Stimulated activated CD8-positive, alpha-beta memory T cell treated with anti-CD3 and anti-CD28 coated beads, Interleukin-12 subunit alpha, Interleukin-12 subunit beta, amount 100 ng/mL, for 24 hours (primary cell): ENCODE results near the gene ENDOG.
A peak's percentile ranks its signal among the peaks of the same experiment; 100 is the strongest.
"Not testable (repeated sequence)": the region's sequence is repeated elsewhere in the genome, so short reads cannot be mapped to it uniquely, and the experiment has no call there.

Experiments
- DNase-seq: peaks from one replicate; pipeline ENCODE4 v3.0.0-alpha.2; 2020; ENCODE audit errors: extremely low read depth

Gene ENDOG

GRCh38 chr9:128818099-128818838, at the start of gene ENDOG:
TSS of gene ENDOG (plus strand) at chr9:128818500. CDS start at chr9:128818685, 185 bp downstream.
- peak; percentile 93 for DNase-seq

- no peak for DNase-seq
These were observed 49.7 kb upstream of the ENDOG start for GRCh38 chr9:128768606-128769005.

- no peak for DNase-seq
These were observed 47.8 kb upstream of the ENDOG start for GRCh38 chr9:128770286-128771030.

GRCh38 chr9:128771094-128771721, 47.1 kb upstream of the ENDOG start:
- DNase-seq, result no peak

GRCh38 chr9:128771745-128772519, 46.4 kb upstream of the ENDOG start, which contains the start of gene ZER1:
TSS of gene ZER1 (minus strand) at chr9:128771927. CDS start at chr9:128755565, 16,362 bp downstream.
- DNase-seq, result peak; percentile 87

GRCh38 chr9:128773049-128773448, 45.3 kb upstream of the ENDOG start:
- no peak for DNase-seq

GRCh38 chr9:128774804-128775203, 43.5 kb upstream of the ENDOG start:
- no peak for DNase-seq

GRCh38 chr9:128780093-128780492, 38.2 kb upstream of the ENDOG start:
- DNase-seq, result not testable (repeated sequence)

- DNase-seq, result no peak
These were observed 36.9 kb upstream of the ENDOG start for GRCh38 chr9:128781187-128782070.

- DNase-seq, result no peak
These were observed 35.6 kb upstream of the ENDOG start for GRCh38 chr9:128782669-128783068.

GRCh38 chr9:128785427-128785826, 32.9 kb upstream of the ENDOG start:
- no peak for DNase-seq

- peak; percentile 79 for DNase-seq
These were observed 31.4 kb upstream of the ENDOG start, which contains the start of gene TBC1D13 for GRCh38 chr9:128786681-128787601. TSS of gene TBC1D13 (plus strand) at chr9:128787253. CDS start at chr9:128787354, 101 bp downstream.

GRCh38 chr9:128787659-128788058, 30.6 kb upstream of the ENDOG start:
- no peak for DNase-seq

- no peak for DNase-seq
These were observed 29.9 kb upstream of the ENDOG start for GRCh38 chr9:128788445-128788844.

GRCh38 chr9:128790536-128790935, 27.8 kb upstream of the ENDOG start:
- DNase-seq, result no peak

GRCh38 chr9:128792134-128792533, 26.2 kb upstream of the ENDOG start:
- no peak for DNase-seq

- no peak for DNase-seq
These were observed 25.2 kb upstream of the ENDOG start for GRCh38 chr9:128792978-128793686.

GRCh38 chr9:128794961-128795360, 23.3 kb upstream of the ENDOG start:
- not testable (repeated sequence) for DNase-seq

- no peak for DNase-seq
These were observed 19.4 kb upstream of the ENDOG start for GRCh38 chr9:128798896-128799295.
